HG02759 (cell line): ENCODE measurements around the gene SLC17A5.
A peak's percentile ranks its signal among the peaks of the same experiment; 100 is the strongest.
"Not testable (repeated sequence)": the region's sequence is repeated elsewhere in the genome, so short reads cannot be mapped to it uniquely, and the experiment has no call there.

Source experiments
- ATAC-seq: cut with Tn5 transposase; IDR thresholded peaks from one replicate; pipeline ENCODE4 v1.9.1; 2021; ENCODE audit warnings: mild to moderate bottlenecking, moderate library complexity; ENCODE audit not compliant: unreplicated experiment

Gene SLC17A5

DNA sequence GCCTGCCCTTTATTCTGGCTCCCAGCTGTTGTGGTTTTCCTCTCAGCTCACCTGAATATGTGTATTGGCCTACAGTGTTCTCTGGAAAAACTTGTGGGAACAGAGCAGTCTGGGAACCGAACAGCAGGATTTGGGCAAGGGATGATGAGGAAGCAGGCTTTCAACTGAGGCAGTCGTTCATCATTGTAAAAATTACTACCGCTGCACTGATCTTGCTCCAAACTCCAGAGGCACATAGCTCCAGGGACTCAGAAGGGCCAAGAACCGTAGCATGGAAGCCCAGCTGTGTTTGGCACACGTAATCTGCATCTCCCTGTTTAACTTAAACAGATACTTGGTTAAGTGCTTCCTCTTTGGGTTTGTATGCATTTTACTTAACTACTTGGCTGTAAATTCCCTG is 84.7 kb downstream of the SLC17A5 start:
- no peak for ATAC-seq

DNA sequence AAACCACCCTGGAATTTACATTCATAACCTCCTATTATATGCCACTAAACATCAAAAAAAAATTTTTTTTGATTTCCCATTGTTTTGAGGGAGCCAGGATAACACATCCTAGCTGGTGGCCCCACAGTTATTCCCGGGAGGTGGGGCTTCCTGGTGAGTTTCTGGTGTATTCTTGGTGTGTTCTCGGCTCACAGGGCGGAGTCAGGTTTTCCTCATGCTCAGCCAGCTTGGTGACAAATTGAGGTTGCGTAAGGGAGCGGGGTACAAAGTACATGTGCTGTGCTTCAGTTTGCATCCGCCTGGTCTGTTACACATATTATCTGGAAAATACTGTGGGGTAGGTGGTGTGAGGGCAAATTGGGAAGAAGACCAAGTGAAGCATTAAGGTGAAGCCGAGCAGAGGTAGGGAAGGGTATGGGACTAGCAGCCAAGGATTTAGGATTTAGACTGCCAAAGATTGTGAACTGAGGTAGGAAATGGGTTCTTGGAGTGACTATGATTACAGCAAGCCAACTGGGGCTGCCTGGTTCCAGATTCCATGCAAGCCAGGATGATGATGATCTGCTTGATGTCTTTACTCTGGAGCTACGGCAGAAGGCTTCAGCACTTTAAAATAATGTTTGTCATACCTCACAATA is 86.7 kb downstream of the SLC17A5 start:
- ATAC-seq = no peak

DNA sequence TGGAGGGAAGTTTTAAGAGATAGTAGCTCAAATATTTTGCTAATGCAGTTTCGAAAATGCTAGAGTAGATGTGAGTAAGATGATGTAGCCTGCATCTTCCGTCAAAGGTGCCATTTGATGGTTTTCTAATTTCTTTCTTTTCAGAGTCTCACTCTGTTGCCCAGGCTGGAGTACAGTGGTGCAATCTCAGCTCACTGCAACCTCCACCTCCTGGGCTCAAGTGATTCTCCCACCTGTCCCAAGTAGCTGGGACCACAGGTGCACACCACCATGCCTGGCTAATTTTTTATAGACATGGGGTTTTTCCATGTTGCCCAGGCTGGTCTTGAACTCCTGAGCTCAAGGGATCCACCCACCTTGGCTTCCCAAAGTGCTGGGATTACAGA is 87.3 kb downstream of the SLC17A5 start:
- ATAC-seq = not testable (repeated sequence)

DNA sequence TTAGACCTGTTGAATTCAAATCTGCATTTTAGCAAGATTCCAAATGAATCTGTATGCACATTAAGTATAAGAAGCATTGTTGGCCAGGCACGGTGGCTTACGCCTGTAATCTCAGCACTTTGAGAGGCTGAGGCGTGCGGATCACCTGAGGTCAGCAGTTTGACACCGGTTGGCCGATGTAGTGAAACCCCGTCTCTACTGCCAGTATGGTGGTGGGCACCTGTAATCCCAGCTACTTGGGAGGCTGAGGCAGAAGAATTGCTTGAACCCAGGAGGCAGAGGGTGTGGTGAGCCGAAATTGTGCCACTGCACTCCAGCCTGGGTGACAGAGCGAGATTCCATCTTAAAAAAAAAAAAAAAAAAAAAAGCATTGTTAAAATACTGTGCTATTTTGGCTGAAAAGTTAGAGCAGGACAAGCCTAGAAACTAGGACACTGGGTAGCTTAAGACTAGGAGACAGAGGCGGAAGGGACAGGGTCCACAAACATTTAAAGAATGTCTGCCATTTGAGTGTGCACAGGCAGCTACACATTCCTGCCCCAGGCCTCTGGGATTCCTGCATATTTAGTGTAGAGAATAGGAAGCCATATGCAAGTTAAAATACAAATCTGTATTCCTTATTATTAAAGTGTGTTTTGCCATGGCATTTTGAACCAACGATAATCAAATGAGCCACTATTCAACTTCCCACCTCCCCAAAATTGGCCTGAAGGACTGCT is 87.9 kb downstream of the SLC17A5 start:
- no peak for ATAC-seq

DNA sequence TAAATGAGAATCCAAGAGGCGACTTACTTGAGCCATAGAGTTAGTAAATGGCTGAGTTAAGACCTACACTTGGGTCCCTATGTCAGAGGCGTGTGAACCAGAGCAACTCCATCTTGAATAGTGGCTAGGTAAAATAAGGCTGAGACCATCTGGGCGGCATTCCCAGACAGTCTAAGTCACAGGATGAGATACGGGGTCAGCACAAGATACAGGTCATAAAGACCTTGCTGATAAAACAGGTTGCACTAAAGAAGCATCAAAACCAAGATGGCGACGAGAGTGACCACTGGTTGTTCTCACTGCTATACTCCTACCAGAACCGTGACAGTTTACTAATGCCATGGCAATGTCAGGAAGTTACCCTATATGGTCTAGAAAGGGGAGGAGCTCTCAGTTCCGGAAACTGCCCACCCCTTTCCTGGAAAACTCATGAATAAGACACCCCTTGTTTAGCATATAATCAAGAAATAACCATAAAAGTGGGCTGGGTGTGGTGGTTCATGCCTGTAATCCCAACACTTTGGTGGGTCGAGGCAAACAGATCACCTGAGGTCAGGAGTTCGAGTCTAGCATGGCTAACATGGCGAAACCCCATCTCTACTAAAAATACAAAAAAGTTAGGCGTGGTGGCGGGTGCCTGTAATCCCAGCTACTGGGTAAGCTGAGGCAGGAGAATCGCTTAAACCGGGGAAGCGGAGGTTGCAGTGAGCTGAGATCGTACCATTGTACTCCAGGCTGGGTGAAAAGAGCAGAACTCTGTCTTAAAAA is 89.0 kb downstream of the SLC17A5 start:
- no peak for ATAC-seq

DNA sequence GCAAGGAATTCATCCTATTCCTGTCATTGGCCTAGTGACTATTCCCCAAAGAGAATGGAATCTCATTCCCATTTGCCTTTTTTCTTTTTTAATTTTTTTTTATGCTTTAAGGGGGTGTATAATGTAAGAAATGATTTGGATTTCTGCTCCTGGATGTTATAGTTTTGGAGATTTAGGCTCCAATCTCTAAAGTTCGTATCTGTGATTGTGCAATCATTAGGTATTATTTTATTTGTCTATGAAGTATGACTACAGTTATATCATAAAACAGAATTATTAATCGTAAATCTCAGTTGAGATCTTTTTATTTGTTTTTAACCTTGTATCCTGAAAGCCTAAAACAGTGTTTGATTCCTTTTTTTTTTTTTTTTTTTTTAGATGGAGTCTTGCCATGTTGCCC is 91.2 kb downstream of the SLC17A5 start:
- no peak for ATAC-seq

DNA sequence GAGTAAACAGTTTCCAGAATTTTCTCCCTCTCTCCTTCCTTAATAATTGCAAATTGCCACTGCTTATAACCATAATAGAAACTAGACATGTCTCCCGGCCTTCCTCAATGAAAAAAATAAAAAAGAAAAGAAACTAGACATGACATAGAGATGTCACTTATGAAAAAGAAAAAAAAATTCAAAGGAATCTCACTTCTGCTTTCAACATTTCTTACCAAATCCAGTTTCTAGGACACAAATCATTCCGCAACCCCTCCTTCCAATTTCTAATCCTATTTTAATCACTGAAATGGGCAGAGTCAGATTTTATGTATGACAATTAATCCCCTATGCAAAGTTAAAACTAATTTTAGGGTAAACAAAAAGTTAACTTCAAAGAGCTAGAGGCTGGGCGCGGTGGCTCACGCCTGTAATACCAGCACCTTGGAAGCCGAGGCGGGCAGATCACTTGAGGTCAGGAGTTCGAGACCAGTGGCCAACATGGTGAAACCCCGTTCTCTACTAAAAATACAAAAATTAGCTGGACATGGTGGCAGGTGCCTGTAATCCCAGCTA is 92.9 kb downstream of the SLC17A5 start:
- peak; percentile 58 for ATAC-seq

DNA sequence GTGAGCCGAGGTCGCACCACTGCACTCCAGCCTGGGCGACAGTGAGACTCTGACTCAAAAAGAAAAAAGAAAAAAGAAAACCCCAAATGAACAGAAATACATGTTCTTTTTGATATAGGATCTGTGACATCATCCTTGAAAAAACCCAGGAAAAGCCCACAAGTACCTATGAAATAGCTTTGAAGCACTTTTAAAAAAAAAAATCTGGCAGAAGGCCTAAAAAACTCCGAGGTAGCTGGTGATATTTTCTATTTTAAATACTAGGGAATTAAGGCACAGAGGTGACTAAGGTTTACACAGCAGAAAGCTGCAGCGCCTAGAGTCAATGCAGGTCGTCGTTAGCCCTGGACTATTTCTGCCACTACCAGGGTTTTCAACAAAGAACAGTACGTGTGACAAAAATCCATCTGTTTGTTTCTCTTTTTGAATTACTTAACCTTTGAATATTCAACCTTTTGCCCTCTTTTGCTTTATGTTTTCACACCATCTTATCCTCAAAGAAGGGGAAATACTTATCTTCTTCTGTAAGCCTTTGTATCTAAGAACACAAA is 93.5 kb downstream of the SLC17A5 start:
- ATAC-seq = peak; percentile 39

DNA sequence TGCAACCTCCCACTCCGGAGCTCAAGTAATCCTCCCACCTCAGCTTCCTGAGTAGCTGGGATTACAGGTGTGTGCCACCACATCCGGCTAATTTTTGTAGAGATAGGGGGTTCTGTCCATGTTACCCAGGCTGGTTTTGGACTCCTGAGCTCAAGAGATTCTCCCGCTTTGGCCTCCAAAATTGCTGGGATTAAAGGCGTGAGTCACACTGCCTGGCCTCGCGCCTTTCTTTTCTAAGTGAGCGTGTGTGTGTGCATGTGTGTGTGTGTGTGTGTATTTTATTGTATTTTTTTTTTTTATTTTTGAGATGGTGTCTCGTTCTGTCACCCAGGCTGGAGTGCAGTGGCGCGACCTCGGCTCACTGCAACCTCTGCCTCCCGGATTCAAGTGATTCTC is 94.4 kb downstream of the SLC17A5 start:
- not testable (repeated sequence) for ATAC-seq

DNA sequence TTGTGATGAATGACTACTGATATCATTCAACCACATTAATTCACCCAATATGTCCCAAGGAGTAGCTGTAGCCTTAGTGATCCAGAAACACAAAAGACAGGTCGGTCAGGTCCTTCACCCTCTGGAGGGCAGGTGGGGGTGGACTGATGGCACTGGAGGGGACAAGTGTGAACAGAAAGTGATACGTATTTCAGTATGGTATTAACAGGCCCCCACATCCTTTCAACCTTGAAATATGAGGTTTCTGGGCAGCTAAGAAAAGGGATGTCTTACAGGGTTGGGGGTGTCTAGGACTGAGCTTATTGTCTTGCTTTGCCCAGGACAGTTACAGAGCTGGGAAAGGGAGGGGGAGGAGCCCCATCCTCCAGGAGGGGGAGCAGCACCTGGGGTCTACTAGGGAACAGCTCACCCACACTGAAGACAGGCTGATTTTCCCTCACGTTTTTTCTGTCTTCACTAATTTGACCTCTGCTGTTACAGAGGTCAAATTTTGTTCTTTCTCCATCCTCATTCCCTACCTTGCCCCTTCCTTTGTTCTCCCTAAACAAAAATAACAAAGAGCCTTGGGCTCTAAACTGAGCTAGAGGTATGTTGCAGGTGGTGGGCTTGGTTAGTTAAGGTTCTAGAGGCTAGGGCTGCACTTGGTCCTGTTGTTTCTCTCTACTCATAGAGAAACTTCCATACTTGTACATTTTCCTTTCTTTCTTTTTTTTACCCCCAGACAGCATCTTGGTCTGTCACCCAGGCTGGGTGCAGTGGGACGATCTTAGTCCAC is 95.0 kb downstream of the SLC17A5 start:
- ATAC-seq = peak; percentile 47

DNA sequence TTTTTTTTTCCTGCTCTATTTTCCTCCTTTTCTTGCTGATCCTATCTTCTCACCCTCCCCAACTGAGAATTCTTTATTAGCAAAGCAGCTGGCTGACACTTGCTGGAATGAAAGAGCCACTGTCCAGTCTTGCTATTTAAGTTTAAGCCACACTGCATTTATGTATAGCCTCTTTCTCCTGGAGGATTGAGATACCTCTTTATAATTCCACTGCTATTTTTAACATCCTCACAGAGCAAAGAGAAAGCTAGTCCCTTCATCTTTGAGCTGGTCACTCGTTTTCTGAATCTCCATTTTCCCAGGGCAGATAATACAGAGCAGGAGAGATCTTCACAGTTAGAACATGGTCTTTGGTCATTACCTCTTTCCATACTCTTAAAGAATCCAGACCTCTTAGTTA is 97.0 kb downstream of the SLC17A5 start:
- no peak for ATAC-seq

DNA sequence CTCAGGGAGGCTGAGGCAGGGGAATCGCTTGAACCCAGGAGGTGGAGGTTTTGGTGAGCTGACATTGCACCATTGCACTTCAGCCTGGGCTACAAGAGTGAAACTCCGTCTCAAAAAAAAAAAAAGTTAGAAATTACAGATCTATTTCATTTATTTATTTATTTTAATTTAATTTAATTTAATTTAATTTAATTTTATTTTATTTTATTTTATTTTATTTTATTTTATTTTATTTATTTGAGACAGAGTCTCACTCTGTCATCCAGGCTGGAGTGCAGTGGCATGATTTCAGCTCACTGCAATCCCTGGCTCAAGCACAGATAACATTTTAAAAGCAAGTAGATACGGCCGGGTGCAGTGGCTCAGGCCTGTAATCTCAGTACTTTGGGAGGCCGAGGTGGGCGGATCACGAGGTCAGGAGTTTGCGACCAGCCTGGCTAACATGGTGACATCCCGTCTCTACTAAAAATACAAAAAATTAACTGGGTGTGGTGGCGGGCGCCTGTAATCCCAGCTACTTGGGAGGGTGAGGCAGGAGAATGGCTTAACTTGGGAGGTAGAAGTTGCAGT is 98.3 kb downstream of the SLC17A5 start:
- not testable (repeated sequence) for ATAC-seq

DNA sequence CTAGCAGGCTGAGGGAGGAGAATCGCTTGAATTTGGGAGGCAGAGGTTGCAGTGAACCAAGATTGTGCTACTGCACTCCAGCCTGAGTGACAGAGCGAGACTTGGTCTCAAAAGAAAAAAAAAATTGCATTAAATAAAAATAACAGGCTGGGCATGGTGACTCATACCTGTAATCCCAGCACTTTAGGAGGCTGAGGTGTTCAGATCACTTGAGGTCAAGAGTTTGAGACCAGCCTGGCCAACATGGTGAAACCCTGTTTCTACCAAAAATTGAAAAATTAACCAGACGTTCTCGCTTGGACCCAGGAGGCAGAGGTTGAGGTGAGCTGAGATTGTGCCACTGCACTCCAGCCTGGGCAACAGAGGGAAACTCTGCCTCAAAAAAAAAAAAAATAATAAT is 102.7 kb downstream of the SLC17A5 start:
- ATAC-seq = not testable (repeated sequence)

DNA sequence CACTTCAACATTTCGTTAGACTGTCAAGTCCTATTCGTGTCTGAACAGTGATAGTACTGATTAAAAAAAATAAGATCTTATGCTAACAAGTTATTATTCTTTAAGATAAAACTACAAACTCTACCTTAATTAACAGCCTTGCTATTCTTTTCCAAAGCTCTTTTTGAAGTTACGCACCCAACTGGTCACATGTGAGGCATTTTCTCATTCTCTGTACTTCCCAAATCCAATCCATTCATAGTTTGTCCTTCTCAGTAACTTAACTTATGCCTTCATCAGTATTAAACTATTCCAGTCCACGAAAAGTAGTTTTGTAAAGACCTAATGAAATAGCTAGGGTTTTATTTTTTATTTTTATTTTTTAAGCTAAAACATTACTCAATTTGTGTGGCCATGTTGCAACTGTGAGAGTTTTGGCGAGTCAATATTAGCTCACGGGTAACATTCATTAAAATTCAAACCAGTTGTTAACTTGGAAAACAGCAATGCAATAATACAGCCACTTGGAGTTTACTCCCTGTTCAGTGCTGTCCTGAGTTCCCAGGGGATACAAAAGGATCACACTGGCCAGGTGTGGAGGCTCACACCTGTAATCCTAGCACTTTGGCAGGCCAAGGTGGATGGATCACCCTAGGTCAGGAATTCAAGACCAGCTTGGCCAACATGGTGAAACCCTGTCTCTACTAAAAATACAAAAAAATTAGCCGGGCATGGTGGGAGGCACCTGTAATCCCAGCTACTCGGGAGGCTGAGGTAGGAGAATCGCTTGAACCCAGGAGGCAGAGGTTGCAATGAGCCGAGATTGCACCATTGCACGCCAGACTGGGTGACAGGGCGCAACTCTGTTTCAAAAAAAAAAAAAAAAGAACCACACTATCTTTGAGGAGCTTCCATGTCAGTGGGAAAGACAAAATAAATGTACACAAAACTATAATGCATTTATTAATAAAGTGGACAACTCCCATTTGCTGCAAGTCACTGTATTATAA is 105.0 kb downstream of the SLC17A5 start:
- no peak for ATAC-seq

DNA sequence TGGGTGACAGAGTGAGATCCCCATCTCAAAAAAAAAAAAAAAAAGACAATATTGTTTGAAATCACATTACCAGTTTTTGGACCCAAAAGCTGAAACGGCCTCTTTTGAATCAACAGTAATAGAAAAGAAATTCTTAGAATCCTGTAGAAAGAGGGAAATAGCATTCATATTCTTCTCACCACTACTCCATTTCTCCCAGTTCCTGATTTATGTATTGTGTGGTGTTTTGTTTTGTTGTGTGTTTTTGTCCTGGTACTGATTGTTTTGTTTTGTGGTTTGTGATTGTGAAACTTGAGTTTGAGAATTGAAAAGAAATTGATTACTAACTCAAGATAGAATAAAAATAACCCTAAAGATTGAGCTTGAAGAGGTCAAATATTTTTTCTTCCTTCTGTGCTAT is 106.8 kb downstream of the SLC17A5 start:
- no peak for ATAC-seq
